Neuronal stem cell (in vitro differentiated cells): ENCODE results near the gene STRBP.
A peak's percentile ranks its signal among the peaks of the same experiment; 100 is the strongest.

ENCODE experiments used
- DNase-seq: peaks from one replicate; pipeline ENCODE4 v3.0.0-alpha.2; 2013; ENCODE audit warnings: low spot score
- H2AFZ ChIP-seq: one replicate; pipeline ENCODE4 v1.6.1; 2013; ENCODE audit warnings: mild to moderate bottlenecking, low read length, inconsistent platforms
- H2AK5ac ChIP-seq: 2 replicates; pipeline ENCODE4 v1.6.1; 2013; ENCODE audit warnings: low read depth, mild to moderate bottlenecking, inconsistent platforms, low read length, moderate library complexity, mixed read lengths
- H2BK120ac ChIP-seq: 2 replicates; pipeline ENCODE4 v1.6.1; 2013; ENCODE audit warnings: low read depth, mild to moderate bottlenecking, inconsistent platforms, low read length, moderate library complexity, mixed read lengths
- H2BK12ac ChIP-seq: one replicate; pipeline ENCODE4 v1.6.1; 2013; ENCODE audit warnings: low read length, inconsistent platforms
- H2BK15ac ChIP-seq: 2 replicates; pipeline ENCODE4 v1.6.1; 2013; ENCODE audit warnings: mild to moderate bottlenecking, low read length, inconsistent platforms, mixed read lengths
- H2BK5ac ChIP-seq: one replicate; pipeline ENCODE4 v1.6.1; 2013; ENCODE audit warnings: inconsistent platforms, mild to moderate bottlenecking, low read length, moderate library complexity
- H3K14ac ChIP-seq: one replicate; pipeline ENCODE4 v1.6.1; 2013; ENCODE audit warnings: low read length, inconsistent platforms
- H3K18ac ChIP-seq: 2 replicates; pipeline ENCODE4 v1.6.1; 2013; ENCODE audit warnings: low read length, inconsistent platforms
- H3K23ac ChIP-seq: 2 replicates; pipeline ENCODE4 v1.6.1; 2013; ENCODE audit warnings: low read depth, mild to moderate bottlenecking, mixed read lengths, low read length, inconsistent platforms; ENCODE audit not compliant: poor library complexity
- H3K27ac ChIP-seq: replicated peaks from 3 replicates; pipeline ENCODE4 v1.5.1; 2013; ENCODE audit warnings: low read length, inconsistent platforms
- H3K27me3 ChIP-seq, 3 experiments: 2 replicates each; pipeline ENCODE4 v1.6.1; 2013; ENCODE audit warnings: low read length in 3 of 3, mild to moderate bottlenecking in 2 of 3, inconsistent platforms in 1 of 3, low read depth in 1 of 3, mixed read lengths in 1 of 3, moderate library complexity in 1 of 3; ENCODE audit not compliant: control insufficient read depth in 3 of 3, insufficient read depth in 3 of 3
- H3K36me3 ChIP-seq, 2 donors: replicated peaks in 1 of 2; 2 replicates each; pipeline ENCODE4 v1.6.1; 2013; ENCODE audit warnings: low read length in 2 of 2; ENCODE audit not compliant: control insufficient read depth in 2 of 2, insufficient read depth in 2 of 2
- H3K4ac ChIP-seq: 2 replicates; pipeline ENCODE4 v1.6.1; 2013; ENCODE audit warnings: inconsistent platforms, mild to moderate bottlenecking, low read length, moderate library complexity
- H3K4me1 ChIP-seq, 2 donors: 1 replicate in 1 of 2; 2 replicates in 1 of 2; pipeline ENCODE4 v1.6.1; 2013; ENCODE audit warnings: low read length in 2 of 2, low read depth in 1 of 2; ENCODE audit not compliant: control insufficient read depth in 2 of 2, insufficient read depth in 1 of 2
- H3K4me2 ChIP-seq: one replicate; pipeline ENCODE4 v1.6.1; 2013; ENCODE audit warnings: mild to moderate bottlenecking, low read length, inconsistent platforms; ENCODE audit not compliant: insufficient read depth, poor library complexity, severe bottlenecking
- H3K4me3 ChIP-seq, 2 donors: 2 replicates each; pipeline ENCODE4 v1.5.1; 2013; ENCODE audit warnings: low read length in 2 of 2, mild to moderate bottlenecking in 2 of 2, inconsistent platforms in 1 of 2, moderate library complexity in 1 of 2
- H3K79me1 ChIP-seq: one replicate; pipeline ENCODE4 v1.6.1; 2013; ENCODE audit warnings: low read depth, mild to moderate bottlenecking, inconsistent platforms, low read length, moderate library complexity
- H3K9ac ChIP-seq: one replicate; pipeline ENCODE4 v1.6.1; 2013; ENCODE audit warnings: mild to moderate bottlenecking, low read depth, low read length, inconsistent platforms; ENCODE audit not compliant: poor library complexity
- H3K9me3 ChIP-seq, 2 donors: replicated peaks in 1 of 2; 2 replicates each; pipeline versions ENCODE3 to v1.6.1; 2013; ENCODE audit warnings: low read length in 2 of 2, mild to moderate bottlenecking in 2 of 2, inconsistent platforms in 1 of 2, low read depth in 1 of 2, mixed read lengths in 1 of 2, moderate library complexity in 1 of 2; ENCODE audit not compliant: control insufficient read depth in 2 of 2, insufficient read depth in 1 of 2
- H4K8ac ChIP-seq: one replicate; pipeline ENCODE4 v1.6.1; 2013; ENCODE audit warnings: low read depth, mild to moderate bottlenecking, inconsistent platforms, low read length, moderate library complexity
- H4K91ac ChIP-seq: one replicate; pipeline ENCODE4 v1.6.1; 2013; ENCODE audit warnings: low read length, low read depth, mild to moderate bottlenecking, inconsistent platforms; ENCODE audit not compliant: poor library complexity
- WGBS, 2 donors: extraction: QIAGEN DNeasy Blood & Tissue Kit; methylation state at CpG; one replicate each; pipeline ENCODE4 v1.1.7; 2013; ENCODE audit warnings: missing lambda C conversion rate in 2 of 2, mixed read lengths in 1 of 2; ENCODE audit not compliant: insufficient read length in 2 of 2, insufficient replicate concordance in 1 of 2; ENCODE audit errors: extremely low coverage in 2 of 2; 5-methylcytosine and 5-hydroxymethylcytosine counted together

Gene STRBP

DNA sequence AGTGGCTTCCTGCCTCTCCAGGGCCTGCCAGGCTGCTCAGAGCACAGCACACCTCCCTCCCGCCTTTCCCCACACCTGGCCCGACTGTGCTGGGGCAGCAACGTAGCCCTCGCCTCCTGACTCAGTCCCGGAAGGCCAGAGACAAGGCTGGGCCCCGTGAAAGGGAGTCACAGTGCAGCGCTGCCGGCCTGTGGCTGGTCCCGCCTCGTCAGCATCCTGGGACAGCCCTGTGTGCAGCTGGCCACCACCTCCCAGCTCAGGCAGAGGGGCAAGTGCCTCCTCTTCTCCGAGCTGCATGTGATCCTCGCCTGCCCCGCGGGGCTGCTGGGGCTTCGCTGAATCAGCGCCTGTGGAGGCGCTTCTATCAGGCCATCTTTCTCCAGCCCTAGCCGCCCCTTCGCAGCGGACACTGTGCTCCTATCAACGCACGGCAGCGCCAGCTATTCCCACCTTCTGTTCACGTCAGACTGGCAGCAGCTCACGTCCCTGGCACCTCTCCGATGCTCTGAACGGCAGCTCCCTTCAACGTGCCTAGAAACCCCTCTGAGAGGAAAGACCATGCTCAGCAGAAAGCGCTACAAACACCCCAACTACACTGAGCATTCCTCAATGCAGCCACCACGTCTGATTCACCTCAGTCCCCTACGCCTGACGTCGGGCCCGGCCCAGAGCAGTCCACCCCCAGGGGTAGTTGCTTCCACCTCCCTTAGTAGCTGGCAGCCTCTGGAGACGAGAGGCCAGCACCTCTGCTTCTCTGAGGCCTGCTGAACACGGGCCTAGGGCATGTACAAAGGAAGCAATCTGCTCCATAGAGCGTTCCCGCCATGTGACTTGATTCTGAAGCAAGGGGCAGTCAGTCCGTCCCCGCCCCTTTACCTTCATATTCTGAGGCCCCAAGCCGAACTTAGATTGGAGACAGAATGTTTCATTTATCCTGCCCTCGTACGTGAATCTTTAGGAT, 156.1 kb downstream of the STRBP start:
- no peaks in the 10 kb centered on the region for H3K9me3 ChIP-seq
- no peaks in the 10 kb centered on the region for H3K27me3 ChIP-seq
- peak overlapping the region; percentile 84 for H3K18ac ChIP-seq
- peak overlapping the region; percentile 77 for H3K23ac ChIP-seq
- H2BK120ac ChIP-seq = no peak overlapping the region
- no peak overlapping the region for H2BK12ac ChIP-seq
- H2AK5ac ChIP-seq = peak overlapping the region; percentile 49
- no peak overlapping the region for H3K14ac ChIP-seq
- H4K8ac ChIP-seq = no peak overlapping the region
- H3K36me3 ChIP-seq = peaks cover 23 to 70% of the 10 kb centered on the region in 2 donors
- no peak overlapping the region for H3K4me2 ChIP-seq
- no CpG with 5 or more reads among the region's 43 CpGs for WGBS, 2 donors
- no peaks in the 10 kb centered on the region for H3K79me1 ChIP-seq
- H2BK5ac ChIP-seq = no peak overlapping the region
- peaks cover 0 to 3% of the 10 kb centered on the region in 2 donors for H3K4me1 ChIP-seq
- no peak overlapping the region for H3K4me3 ChIP-seq
- H4K91ac ChIP-seq = no peak overlapping the region
- H3K27ac ChIP-seq = no peak overlapping the region
- no peak for DNase-seq
- H3K4ac ChIP-seq = no peak overlapping the region
- H3K9ac ChIP-seq = peak overlapping the region; percentile 54
- no peak overlapping the region for H2BK15ac ChIP-seq
- no peak overlapping the region for H2AFZ ChIP-seq

GRCh38 chr9:123111427-123112014, 156.9 kb downstream of the STRBP start:
- no peak overlapping the region for H3K4ac ChIP-seq
- no peak overlapping the region for H4K8ac ChIP-seq
- H3K23ac ChIP-seq = no peak overlapping the region
- H3K9me3 ChIP-seq = no peaks in the 10 kb centered on the region
- H4K91ac ChIP-seq = no peak overlapping the region
- H3K9ac ChIP-seq = no peak overlapping the region
- H3K79me1 ChIP-seq = no peaks in the 10 kb centered on the region
- no peak for DNase-seq
- H3K4me3 ChIP-seq = no peak overlapping the region
- no peak overlapping the region for H2AK5ac ChIP-seq
- peak overlapping the region; percentile 7 for H3K27ac ChIP-seq
- peaks cover 27 to 77% of the 10 kb centered on the region in 2 donors for H3K36me3 ChIP-seq
- no CpG with 5 or more reads among the region's 8 CpGs for WGBS, 2 donors
- H3K4me1 ChIP-seq = peaks cover 0 to 3% of the 10 kb centered on the region in 2 donors
- H2BK5ac ChIP-seq = no peak overlapping the region
- H2AFZ ChIP-seq = no peak overlapping the region
- no peak overlapping the region for H2BK120ac ChIP-seq
- no peaks in the 10 kb centered on the region for H3K27me3 ChIP-seq
- no peak overlapping the region for H2BK12ac ChIP-seq
- H3K4me2 ChIP-seq = no peak overlapping the region
- H2BK15ac ChIP-seq = no peak overlapping the region
- H3K14ac ChIP-seq = no peak overlapping the region
- H3K18ac ChIP-seq = peak overlapping the region; percentile 30

GRCh38 chr9:123109540-123110279, 158.7 kb downstream of the STRBP start:
- no peak overlapping the region for H2AFZ ChIP-seq
- no peak overlapping the region for H2BK15ac ChIP-seq
- DNase-seq = no peak
- H3K4me3 ChIP-seq = no peak overlapping the region
- H2BK120ac ChIP-seq = no peak overlapping the region
- H3K18ac ChIP-seq = no peak overlapping the region
- no peak overlapping the region for H3K27ac ChIP-seq
- no peak overlapping the region for H4K91ac ChIP-seq
- H3K14ac ChIP-seq = no peak overlapping the region
- H2AK5ac ChIP-seq = no peak overlapping the region
- H2BK12ac ChIP-seq = no peak overlapping the region
- H3K36me3 ChIP-seq = peaks cover 33 to 79% of the 10 kb centered on the region in 2 donors
- no peak overlapping the region for H4K8ac ChIP-seq
- no peak overlapping the region for H3K23ac ChIP-seq
- H3K9me3 ChIP-seq = no peaks in the 10 kb centered on the region
- H3K79me1 ChIP-seq = no peaks in the 10 kb centered on the region
- no peaks in the 10 kb centered on the region for H3K27me3 ChIP-seq
- no peak overlapping the region for H2BK5ac ChIP-seq
- H3K4ac ChIP-seq = no peak overlapping the region
- WGBS, 2 donors = no CpG with 5 or more reads among the region's 15 CpGs
- H3K9ac ChIP-seq = no peak overlapping the region
- H3K4me2 ChIP-seq = no peak overlapping the region
- peaks cover 0 to 3% of the 10 kb centered on the region in 2 donors for H3K4me1 ChIP-seq
